ENCODE data around the gene PCDHB6.
A peak's percentile ranks its signal among the peaks of the same experiment; 100 is the strongest.
"Not testable (repeated sequence)": the region's sequence is repeated elsewhere in the genome, so short reads cannot be mapped to it uniquely, and the experiment has no call there.

PCDHB6 gene

DNA sequence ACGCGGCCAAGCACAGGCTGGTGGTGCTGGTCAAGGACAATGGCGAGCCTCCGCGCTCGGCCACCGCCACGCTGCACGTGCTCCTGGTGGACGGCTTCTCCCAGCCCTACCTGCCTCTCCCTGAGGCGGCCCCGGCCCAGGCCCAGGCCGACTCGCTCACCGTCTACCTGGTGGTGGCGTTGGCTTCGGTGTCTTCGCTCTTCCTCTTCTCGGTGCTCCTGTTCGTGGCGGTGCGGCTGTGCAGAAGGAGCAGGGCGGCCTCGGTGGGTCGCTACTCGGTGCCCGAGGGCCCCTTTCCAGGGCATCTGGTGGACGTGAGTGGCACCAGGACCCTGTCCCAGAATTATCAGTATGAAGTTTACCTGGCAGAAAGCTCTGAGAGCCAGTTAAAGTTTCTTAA is 8.0 kb downstream of the PCDHB6 start:
- not testable (repeated sequence) for DNase-seq

DNA sequence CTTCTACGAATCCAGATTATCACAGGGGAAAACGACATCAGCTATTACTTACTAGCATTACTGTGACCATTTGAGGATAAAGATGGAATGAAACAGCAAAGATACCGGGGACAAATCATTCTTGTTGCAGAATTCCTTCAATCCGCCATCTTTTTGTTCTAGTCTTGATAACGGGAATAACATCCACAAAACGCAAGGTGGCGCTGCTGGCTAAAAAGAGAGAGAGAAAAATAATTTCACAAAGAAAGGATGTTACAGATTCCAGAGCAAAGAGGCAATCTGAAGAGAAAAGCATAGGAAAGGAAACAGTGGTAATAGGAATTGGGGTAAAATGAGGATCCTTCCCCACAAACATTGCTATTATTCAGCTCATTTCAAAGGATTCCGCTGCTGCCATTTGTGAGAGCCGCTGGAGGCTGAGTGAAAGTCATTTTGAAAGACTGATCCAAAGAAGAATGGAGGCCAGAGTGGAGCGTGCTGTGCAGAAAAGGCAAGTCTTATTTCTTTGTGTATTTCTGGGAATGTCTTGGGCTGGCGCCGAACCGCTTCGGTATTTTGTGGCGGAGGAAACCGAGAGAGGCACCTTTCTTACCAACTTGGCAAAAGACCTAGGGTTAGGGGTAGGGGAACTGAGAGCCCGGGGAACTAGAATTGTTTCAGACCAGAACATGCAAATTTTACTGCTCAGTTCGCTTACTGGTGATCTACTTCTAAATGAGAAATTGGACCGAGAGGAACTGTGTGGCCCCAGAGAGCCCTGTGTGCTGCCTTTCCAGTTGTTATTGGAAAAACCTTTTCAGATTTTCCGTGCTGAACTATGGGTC is 22.7 kb downstream of the PCDHB6 start, which contains the start of gene PCDHB7:
Gene PCDHB7, plus strand, starts transcription at position 264 of the 824 bp plus-strand sequence. Its CDS starts 192 bp downstream, at position 456.
- peak in 9 of 56 donors; percentile 4 to 33 (median 17) for DNase-seq

DNA sequence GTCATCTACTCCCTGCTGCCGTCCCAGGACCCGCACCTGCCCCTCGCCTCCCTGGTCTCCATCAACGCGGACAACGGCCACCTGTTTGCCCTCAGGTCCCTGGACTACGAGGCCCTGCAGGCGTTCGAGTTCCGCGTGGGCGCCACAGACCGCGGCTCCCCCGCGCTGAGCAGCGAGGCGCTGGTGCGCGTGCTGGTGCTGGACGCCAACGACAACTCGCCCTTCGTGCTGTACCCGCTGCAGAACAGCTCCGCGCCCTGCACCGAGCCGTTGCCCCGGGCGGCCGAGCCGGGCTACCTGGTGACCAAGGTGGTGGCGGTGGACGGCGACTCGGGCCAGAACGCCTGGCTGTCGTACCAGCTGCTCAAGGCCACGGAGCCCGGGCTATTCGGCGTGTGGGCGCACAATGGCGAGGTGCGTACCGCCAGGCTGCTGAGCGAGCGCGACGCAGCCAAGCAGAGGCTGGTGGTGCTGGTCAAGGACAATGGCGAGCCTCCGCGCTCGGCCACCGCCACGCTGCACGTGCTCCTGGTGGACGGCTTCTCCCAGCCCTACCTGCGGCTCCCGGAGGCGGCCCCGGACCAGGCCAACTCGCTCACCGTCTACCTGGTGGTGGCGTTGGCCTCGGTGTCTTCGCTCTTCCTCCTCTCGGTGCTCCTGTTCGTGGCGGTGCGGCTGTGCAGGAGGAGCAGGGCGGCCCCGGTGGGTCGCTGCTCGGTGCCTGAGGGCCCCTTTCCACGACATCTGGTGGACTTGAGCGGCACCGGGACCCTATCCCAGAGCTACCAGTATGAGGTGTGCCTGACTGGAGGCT is 24.6 kb downstream of the PCDHB6 start:
- not testable (repeated sequence) for DNase-seq

DNA sequence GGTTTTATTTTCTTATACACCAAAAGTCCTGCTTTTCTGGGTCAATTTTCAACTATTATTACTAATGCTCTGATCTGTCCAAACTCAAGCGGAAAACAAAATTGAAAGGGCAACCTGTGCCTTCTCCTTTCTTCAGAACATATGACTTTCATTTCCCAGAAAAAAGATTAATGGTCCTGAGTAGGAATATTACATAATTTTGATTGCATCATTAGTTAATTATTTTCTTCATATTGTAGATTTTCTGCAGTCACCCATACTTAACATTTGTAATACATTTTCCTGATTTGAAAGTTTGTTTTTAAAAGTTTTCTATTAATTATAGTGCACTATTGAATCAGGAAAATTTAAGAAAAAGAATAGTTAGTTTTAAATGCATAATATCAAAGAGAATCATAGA is 26.1 kb downstream of the PCDHB6 start:
- no peak for DNase-seq

DNA sequence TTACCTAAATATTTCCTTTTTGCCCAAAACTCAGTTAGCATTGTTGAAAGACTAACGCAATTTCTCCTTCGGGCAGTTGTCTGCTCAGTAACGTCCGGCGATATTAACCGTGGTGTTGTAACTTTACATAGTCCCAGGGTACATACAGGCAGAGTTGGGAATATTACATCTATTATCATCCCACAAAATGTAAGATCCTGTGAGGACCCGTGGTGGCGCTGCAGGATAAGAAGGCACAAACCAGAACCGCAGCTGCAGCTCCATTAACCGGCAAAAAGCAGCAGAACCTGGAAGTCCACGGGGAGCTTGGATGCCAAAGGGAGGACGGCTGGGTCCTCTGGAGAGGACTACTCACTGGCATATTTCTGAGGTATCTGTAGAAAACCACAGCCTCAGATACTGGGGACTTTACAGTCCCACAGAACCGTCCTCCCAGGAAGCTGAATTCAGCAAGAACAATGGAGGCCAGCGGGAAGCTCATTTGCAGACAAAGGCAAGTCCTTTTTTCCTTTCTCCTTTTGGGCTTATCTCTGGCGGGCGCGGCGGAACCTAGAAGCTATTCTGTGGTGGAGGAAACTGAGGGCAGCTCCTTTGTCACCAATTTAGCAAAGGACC is 27.8 kb downstream of the PCDHB6 start, which contains the start of gene PCDHB8:
Gene PCDHB8, plus strand, starts transcription at position 214 of the 615 bp plus-strand sequence. Its CDS starts 245 bp downstream, at position 459.
- DNase-seq, result not testable (repeated sequence)

DNA sequence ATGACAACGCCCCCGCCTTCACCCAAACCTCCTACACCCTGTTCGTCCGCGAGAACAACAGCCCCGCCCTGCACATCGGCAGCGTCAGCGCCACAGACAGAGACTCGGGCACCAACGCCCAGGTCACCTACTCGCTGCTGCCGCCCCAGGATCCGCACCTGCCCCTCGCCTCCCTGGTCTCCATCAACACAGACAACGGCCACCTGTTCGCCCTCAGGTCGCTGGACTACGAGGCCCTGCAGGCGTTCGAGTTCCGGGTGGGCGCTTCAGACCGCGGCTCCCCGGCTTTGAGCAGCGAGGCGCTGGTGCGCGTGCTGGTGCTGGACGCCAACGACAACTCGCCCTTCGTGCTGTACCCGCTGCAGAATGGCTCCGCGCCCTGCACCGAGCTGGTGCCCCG is 29.5 kb downstream of the PCDHB6 start:
- DNase-seq, result not testable (repeated sequence)

DNA sequence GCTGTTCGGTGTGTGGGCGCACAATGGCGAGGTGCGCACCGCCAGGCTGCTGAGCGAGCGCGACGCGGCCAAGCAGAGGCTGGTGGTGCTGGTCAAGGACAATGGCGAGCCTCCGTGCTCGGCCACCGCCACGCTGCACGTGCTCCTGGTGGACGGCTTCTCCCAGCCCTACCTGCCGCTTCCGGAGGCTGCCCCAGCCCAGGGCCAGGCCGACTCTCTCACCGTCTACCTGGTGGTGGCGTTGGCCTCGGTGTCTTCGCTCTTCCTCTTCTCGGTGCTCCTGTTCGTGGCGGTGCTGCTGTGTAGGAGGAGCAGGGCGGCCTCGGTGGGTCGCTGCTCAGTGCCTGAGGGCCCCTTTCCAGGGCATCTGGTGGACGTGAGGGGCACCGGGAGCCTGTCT is 30.0 kb downstream of the PCDHB6 start:
- DNase-seq, result not testable (repeated sequence)

DNA sequence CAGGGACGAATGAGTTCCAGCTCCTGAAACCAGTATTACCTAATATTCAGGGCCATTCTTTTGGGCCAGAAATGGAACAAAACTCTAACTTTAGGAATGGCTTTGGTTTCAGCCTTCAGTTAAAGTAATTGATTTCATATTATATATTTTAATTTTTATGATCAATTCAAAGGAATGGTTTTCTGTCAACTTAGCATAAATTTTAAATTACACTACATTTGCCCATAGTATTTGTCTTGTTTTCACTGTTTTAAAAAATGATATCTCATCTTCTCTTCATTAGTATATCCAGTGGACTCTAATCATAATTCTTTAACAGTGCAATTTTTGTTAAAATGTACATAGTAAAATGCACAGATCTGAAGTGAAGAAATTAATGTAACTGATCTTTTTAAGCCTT is 30.5 kb downstream of the PCDHB6 start:
- DNase-seq, result no peak

DNA sequence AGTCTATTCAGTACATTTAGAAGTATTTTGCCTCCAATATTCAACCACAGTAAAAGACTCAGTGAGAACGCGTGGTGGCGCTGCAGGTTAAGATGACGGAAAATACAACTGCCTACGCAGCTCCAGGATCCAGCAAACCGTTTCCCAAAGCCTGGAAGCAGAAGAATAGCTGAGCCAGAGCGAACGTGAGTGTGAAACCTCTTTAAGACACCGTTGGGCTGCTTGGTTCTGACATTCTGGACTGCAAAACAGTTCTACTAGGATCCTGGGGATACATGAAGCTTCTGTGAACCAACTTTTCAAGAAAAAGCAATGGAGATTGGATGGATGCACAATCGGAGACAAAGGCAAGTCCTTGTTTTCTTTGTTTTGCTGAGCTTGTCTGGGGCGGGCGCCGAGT is 32.4 kb downstream of the PCDHB6 start, which contains the start of gene PCDHB16:
Gene PCDHB16, plus strand, starts transcription at position 140 of the 400 bp plus-strand sequence. Its CDS starts 173 bp downstream, at position 313.
- DNase-seq, result peak in 20 of 56 donors; percentile 6 to 64 (median 32)

DNA sequence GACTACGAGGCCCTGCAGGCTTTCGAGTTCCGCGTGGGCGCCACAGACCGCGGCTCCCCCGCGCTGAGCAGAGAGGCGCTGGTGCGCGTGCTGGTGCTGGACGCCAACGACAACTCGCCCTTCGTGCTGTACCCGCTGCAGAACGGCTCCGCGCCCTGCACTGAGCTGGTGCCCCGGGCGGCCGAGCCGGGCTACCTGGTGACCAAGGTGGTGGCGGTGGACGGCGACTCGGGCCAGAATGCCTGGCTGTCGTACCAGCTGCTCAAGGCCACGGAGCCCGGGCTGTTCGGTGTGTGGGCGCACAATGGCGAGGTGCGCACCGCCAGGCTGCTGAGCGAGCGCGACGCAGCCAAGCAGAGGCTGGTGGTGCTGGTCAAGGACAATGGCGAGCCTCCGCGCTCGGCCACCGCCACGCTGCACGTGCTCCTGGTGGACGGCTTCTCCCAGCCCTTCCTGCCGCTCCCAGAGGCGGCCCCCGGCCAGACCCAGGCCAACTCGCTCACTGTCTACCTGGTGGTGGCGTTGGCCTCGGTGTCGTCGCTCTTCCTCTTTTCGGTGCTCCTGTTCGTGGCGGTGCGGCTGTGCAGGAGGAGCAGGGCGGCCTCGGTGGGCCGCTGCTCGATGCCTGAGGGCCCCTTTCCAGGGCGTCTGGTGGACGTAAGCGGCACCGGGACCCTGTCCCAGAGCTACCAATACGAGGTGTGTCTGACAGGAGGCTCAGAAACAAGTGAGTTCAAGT is 34.4 kb downstream of the PCDHB6 start:
- not testable (repeated sequence) for DNase-seq

DNA sequence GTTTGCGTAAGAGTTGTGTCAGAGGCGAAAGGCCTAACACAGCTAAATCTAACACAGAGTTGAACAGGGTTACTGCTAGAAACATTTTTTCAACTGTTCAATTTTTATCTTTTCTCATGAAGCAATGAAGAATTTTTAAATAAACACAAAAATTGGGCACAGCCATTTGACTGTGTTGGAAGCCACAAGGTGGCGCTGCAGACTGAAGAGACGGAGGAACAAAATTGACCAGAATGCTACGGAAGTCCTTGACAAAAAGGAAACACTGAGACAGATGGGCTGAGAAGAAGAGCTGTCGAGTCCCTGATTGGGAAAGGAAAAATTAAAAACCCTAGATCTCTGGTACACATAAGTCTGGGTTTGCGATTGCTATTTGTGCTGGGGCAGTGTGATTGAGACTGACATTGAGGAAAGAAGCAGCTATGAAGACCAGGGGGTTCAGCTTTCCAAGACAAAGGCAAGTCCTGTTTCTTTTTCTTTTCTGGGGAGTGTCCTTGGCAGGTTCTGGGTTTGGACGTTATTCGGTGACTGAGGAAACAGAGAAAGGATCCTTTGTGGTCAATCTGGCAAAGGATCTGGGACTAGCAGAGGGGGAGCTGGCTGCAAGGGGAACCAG is 37.1 kb downstream of the PCDHB6 start, which contains the start of gene PCDHB9:
Gene PCDHB9, plus strand, starts transcription at position 265 of the 616 bp plus-strand sequence. Its CDS starts 158 bp downstream, at position 423.
- peak in 3 of 56 donors; percentile 1 to 17 (median 15) for DNase-seq

DNA sequence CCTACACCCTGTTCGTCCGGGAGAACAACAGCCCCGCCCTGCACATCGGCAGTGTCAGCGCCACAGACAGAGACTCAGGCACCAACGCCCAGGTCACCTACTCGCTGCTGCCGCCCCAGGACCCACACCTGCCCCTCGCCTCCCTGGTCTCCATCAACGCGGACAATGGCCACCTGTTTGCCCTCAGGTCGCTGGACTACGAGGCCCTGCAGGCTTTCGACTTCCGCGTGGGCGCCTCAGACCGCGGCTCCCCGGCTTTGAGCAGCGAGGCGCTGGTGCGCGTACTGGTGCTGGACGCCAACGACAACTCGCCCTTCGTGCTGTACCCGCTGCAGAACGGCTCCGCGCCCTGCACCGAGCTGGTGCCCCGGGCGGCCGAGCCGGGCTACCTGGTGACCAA is 38.8 kb downstream of the PCDHB6 start:
- not testable (repeated sequence) for DNase-seq

DNA sequence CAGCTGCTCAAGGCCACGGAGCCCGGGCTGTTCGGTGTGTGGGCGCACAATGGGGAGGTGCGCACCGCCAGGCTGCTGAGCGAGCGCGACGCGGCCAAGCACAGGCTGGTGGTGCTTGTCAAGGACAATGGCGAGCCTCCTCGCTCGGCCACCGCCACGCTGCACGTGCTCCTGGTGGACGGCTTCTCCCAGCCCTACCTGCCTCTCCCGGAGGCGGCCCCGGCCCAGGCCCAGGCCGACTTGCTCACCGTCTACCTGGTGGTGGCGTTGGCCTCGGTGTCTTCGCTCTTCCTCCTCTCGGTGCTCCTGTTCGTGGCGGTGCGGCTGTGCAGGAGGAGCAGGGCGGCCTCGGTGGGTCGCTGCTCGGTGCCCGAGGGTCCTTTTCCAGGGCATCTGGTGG is 39.3 kb downstream of the PCDHB6 start:
- DNase-seq, result not testable (repeated sequence)

DNA sequence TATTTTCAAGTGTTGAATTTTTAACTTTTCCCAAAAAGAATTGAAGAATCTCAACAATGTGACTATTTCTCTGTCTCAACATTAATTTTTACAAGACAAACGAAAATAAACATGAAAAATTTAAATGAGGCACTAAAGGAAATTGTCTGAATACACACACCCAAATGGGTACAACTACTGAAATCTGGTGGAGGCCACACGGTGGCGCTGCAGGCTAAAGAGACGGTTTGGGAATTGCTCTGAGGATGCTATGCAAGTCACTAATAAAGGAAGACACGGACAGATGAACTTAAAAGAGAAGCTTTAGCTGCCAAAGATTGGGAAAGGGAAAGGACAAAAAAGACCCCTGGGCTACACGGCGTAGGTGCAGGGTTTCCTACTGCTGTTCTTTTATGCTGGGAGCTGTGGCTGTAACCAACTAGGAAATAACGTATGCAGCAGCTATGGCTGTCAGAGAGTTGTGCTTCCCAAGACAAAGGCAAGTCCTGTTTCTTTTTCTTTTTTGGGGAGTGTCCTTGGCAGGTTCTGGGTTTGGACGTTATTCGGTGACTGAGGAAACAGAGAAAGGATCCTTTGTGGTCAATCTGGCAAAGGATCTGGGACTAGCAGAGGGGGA is 42.4 kb downstream of the PCDHB6 start, which contains the start of gene PCDHB10:
Gene PCDHB10, plus strand, starts transcription at position 244 of the 616 bp plus-strand sequence. Its CDS starts 200 bp downstream, at position 444.
- peak in 19 of 56 donors; percentile 4 to 59 (median 18) for DNase-seq

DNA sequence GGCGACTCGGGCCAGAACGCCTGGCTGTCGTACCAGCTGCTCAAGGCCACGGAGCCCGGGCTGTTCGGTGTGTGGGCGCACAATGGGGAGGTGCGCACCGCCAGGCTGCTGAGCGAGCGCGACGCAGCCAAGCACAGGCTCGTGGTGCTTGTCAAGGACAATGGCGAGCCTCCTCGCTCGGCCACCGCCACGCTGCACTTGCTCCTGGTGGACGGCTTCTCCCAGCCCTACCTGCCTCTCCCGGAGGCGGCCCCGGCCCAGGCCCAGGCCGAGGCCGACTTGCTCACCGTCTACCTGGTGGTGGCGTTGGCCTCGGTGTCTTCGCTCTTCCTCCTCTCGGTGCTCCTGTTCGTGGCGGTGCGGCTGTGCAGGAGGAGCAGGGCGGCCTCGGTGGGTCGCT is 44.5 kb downstream of the PCDHB6 start:
- DNase-seq, result not testable (repeated sequence)

DNA sequence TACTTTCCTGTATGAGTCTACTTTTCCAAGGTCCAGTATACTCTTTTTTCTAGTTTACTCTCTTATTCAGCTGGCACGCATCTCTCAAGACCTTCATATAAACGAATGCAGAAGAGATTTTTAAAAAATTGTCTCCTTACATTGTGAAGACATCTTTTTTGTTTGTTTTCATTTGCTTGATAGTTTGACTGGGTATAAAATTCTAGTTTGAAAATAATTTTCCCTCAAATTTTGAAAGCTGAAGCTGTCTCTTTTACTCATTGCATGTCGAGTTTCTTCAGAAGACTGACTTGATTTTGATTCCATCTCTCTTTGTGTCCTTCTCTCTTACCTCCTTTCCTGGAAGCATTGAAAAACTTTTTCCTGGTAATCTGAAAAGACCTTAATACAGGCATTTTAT is 46.5 kb downstream of the PCDHB6 start:
- no peak for DNase-seq

DNA sequence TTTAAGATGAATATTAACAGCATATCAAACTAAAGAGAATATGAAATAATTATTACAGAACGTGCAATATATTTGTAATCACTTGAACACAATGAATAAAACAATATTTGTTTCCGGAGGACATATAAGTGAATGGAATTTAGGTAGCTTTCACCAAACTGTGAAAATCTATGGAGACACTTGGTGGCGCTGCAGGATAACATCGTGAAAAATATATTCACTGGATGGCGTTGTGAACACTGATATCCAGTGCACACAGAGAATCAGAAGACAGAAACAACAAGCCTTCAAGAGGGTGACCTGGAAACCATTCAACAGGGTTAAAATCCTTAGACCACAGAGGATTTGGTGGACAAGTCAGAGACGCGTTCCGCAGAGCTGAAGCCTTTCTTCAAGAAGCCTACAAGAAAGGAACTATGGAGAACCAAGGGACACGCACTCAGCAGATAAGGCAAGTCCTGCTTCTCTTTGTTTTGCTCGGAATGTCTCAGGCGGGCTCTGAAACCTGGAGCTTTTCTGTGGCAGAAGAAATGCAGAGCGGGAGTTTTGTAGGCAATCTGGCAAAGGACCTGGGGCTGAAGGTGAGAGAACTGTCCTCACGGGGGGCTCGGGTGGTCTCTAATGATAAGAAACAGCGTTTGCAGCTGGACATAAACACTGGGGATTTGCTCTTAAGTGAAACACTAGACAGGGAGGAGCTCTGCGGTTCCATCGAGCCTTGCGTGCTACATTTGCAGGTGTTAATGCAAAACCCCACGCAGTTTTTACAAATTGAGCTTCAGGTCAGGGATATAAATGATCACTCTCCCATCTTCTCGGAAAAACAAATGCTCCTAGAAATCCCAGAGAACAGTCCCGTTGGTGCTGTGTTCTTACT is 49.7 kb downstream of the PCDHB6 start, which contains the start of gene PCDHB11:
Gene PCDHB11, plus strand, starts transcription at position 269 of the 877 bp plus-strand sequence. Its CDS starts 148 bp downstream, at position 417.
- DNase-seq, result no peak

DNA sequence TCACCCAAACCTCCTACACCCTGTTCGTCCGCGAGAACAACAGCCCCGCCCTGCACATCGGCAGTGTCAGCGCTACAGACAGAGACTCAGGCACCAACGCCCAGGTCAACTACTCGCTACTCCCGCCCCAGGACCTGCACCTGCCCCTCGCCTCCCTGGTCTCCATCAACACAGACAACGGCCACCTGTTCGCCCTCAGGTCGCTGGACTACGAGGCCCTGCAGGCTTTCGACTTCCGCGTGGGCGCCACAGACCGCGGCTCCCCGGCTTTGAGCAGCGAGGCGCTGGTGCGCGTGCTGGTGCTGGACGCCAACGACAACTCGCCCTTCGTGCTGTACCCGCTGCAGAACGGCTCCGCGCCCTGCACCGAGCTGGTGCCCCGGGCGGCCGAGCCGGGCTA is 51.3 kb downstream of the PCDHB6 start:
- DNase-seq, result not testable (repeated sequence)
